Stimulated activated memory B cell treated with anti-CD40 and anti-IgM and Interleukin-4, amounts not matched to agents 10 μg/mL and 1 μg/mL and 100 μg/mL, for 72 hours (primary cell): ENCODE measurements around the gene MYO5A.

ENCODE experiments used
- ATAC-seq: fragments of 150-1000 bp; cut with Tn5 transposase; 2 replicates; pipeline ENCODE4 v1.10.0; 2021
- H3K27ac Mint-ChIP-seq: one replicate; pipeline ENCODE4 v1.8.0; 2022; ENCODE audit warnings: mild to moderate bottlenecking, mixed read lengths
- H3K27me3 Mint-ChIP-seq: one replicate; pipeline ENCODE4 v1.8.0; 2022; ENCODE audit warnings: mixed read lengths
- H3K36me3 Mint-ChIP-seq: one replicate; pipeline ENCODE4 v1.8.0; 2022; ENCODE audit warnings: mixed read lengths
- H3K4me1 Mint-ChIP-seq: one replicate; pipeline ENCODE4 v1.8.0; 2022; ENCODE audit warnings: mixed read lengths
- H3K4me3 Mint-ChIP-seq: one replicate; pipeline ENCODE4 v1.8.0; 2022; ENCODE audit warnings: mild to moderate bottlenecking, moderate library complexity, mixed read lengths
- H3K9me3 Mint-ChIP-seq: one replicate; pipeline ENCODE4 v1.8.0; 2022; ENCODE audit warnings: mixed read lengths

The MYO5A gene

GRCh38 chr15:52338891-52339290, 189.8 kb downstream of the MYO5A start:
- no peaks in the 10 kb centered on the region for H3K9me3 Mint-ChIP-seq
- no peak overlapping the region for H3K27ac Mint-ChIP-seq
- H3K27me3 Mint-ChIP-seq = no peaks in the 10 kb centered on the region
- no peaks in the 10 kb centered on the region for H3K4me1 Mint-ChIP-seq
- peaks cover 37% of the 10 kb centered on the region for H3K36me3 Mint-ChIP-seq
- H3K4me3 Mint-ChIP-seq = no peak overlapping the region
- no peak for ATAC-seq

DNA sequence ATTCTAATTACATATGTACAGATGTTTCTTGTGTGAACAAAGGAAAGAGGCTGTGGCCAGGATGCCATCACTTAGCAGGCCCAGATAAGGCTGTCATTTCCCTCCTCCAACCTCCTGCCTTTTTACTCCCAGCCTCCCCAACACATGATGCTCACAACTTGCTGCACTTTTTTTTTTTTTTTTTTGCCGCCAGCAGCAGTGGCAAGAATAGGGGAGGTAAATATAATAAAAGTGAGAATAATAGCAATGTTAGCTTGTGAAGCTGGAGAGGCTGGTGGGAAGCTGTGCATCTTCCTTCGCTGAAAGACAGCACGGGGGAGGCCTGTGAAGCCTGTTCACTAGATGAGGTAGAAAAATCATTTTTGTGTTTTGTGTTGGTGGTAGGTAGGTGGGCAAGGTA, 190.6 kb downstream of the MYO5A start:
- Mint-ChIP-seq H3K9me3 (no peaks in the 10 kb centered on the region), H3K27ac (peak overlapping the region; percentile 38), H3K4me1 (no peaks in the 10 kb centered on the region), H3K4me3 (no peak overlapping the region), H3K27me3 (no peaks in the 10 kb centered on the region), H3K36me3 (peaks cover 34% of the 10 kb centered on the region)
- ATAC-seq = no peak

GRCh38 chr15:52337198-52337853, 191.4 kb downstream of the MYO5A start:
- no peak overlapping the region for H3K4me3 Mint-ChIP-seq
- no peaks in the 10 kb centered on the region for H3K4me1 Mint-ChIP-seq
- peak overlapping the region; percentile 38 for H3K27ac Mint-ChIP-seq
- H3K9me3 Mint-ChIP-seq = no peaks in the 10 kb centered on the region
- H3K27me3 Mint-ChIP-seq = no peaks in the 10 kb centered on the region
- no peak for ATAC-seq
- H3K36me3 Mint-ChIP-seq = peaks cover 29% of the 10 kb centered on the region

DNA sequence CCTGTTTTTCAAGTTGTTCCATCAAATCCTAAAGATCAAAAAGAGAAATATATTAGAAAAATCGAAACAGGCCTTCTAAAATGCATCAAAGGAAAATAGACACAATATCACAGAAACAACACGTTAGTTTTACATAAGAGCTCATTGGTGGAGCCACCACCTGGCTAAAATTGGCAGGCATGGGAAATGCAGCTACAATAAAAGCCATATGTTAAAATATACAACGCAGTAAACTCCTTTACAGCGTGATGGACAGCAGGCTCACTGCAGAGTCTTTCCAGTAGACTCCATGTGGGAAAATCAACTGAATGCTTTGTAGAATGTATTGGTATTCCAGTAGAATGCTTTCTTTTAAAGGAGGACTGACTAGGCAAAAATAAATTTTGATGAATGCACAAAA, 192.2 kb downstream of the MYO5A start:
- no peak for ATAC-seq
- no peaks in the 10 kb centered on the region for H3K27me3 Mint-ChIP-seq
- H3K4me3 Mint-ChIP-seq = no peak overlapping the region
- peaks cover 29% of the 10 kb centered on the region for H3K36me3 Mint-ChIP-seq
- peaks cover 6% of the 10 kb centered on the region for H3K4me1 Mint-ChIP-seq
- peak overlapping the region; percentile 38 for H3K27ac Mint-ChIP-seq
- H3K9me3 Mint-ChIP-seq = no peaks in the 10 kb centered on the region

- H3K36me3 Mint-ChIP-seq = peaks cover 24% of the 10 kb centered on the region
- H3K27ac Mint-ChIP-seq = peak overlapping the region; percentile 25
- ATAC-seq = no peak
- H3K9me3 Mint-ChIP-seq = no peaks in the 10 kb centered on the region
- H3K4me3 Mint-ChIP-seq = no peak overlapping the region
- H3K27me3 Mint-ChIP-seq = no peaks in the 10 kb centered on the region
- peaks cover 11% of the 10 kb centered on the region for H3K4me1 Mint-ChIP-seq
Measured at GRCh38 chr15:52334491-52335160, 194.1 kb downstream of the MYO5A start.

DNA sequence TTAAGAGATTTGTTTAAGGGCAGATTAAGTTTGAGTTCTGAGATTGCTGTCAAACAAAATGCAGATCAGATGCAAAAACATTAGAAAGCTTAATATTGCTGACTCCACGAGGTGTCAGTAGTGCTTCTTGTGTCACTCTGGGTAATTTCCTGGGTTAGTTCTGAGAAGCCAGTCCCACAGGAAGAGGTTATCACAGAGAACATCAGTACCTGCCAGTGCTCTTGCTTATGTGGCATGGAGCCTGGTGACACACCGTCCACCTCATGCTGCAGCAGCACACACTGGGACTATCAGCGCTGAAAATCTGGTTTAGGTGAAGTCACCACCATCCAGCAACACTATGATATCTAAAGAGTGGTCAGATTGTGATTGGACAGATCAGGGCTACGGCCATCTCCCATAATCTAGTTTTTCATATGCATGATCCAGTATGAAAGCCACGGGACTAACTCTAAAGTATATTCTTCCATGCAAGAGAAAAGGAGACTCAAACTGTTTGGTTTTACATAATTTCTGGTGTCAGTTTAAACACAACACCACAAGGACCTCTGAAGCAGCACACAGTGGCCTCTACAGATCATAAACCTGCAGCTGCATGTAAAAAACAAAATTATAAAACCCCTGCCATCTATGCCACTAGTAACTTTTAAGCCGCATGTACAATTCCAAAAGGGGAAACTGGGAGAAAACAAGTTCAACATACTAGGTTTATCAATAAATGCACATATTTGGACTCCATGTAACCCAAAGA, 197.0 kb downstream of the MYO5A start:
- no peaks in the 10 kb centered on the region for H3K9me3 Mint-ChIP-seq
- peaks cover 39% of the 10 kb centered on the region for H3K36me3 Mint-ChIP-seq
- peak; percentile 94 for ATAC-seq
- H3K4me3 Mint-ChIP-seq = peak overlapping the region; percentile 26
- no peaks in the 10 kb centered on the region for H3K27me3 Mint-ChIP-seq
- peaks cover 11% of the 10 kb centered on the region for H3K4me1 Mint-ChIP-seq
- peak overlapping the region; percentile 76 for H3K27ac Mint-ChIP-seq

DNA sequence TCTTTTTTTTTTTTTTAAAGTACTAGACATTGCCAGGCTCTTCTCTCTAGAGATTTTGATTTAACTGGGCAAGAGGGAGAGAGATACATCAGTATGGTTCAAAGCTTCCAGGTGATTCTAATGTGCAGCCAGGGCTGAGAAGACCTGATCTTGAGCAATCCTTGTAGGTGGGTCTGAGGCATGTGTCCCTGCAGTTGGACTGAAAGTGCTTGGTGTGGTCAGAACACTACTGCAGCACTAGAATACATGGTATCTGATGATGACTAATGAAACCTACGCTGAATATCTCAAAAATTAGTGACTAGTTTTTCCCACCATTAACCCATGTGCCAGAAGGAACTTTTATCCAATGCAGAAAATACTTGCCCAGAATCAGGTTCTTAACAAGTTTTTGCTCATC, 198.7 kb downstream of the MYO5A start:
- H3K36me3 Mint-ChIP-seq = peaks cover 46% of the 10 kb centered on the region
- ATAC-seq = no peak
- no peak overlapping the region for H3K27ac Mint-ChIP-seq
- H3K4me1 Mint-ChIP-seq = peaks cover 11% of the 10 kb centered on the region
- H3K4me3 Mint-ChIP-seq = no peak overlapping the region
- no peaks in the 10 kb centered on the region for H3K27me3 Mint-ChIP-seq
- no peaks in the 10 kb centered on the region for H3K9me3 Mint-ChIP-seq

GRCh38 chr15:52329150-52329549, 199.5 kb downstream of the MYO5A start:
- peaks cover 11% of the 10 kb centered on the region for H3K4me1 Mint-ChIP-seq
- H3K9me3 Mint-ChIP-seq = no peaks in the 10 kb centered on the region
- no peaks in the 10 kb centered on the region for H3K27me3 Mint-ChIP-seq
- peaks cover 44% of the 10 kb centered on the region for H3K36me3 Mint-ChIP-seq
- H3K4me3 Mint-ChIP-seq = no peak overlapping the region
- no peak overlapping the region for H3K27ac Mint-ChIP-seq
- ATAC-seq = no peak

GRCh38 chr15:52328680-52329079, 200.0 kb downstream of the MYO5A start:
- ATAC-seq = no peak
- Mint-ChIP-seq H3K27me3 (no peaks in the 10 kb centered on the region), H3K36me3 (peaks cover 44% of the 10 kb centered on the region), H3K4me3 (no peak overlapping the region), H3K4me1 (peaks cover 11% of the 10 kb centered on the region), H3K27ac (no peak overlapping the region), H3K9me3 (no peaks in the 10 kb centered on the region)

DNA sequence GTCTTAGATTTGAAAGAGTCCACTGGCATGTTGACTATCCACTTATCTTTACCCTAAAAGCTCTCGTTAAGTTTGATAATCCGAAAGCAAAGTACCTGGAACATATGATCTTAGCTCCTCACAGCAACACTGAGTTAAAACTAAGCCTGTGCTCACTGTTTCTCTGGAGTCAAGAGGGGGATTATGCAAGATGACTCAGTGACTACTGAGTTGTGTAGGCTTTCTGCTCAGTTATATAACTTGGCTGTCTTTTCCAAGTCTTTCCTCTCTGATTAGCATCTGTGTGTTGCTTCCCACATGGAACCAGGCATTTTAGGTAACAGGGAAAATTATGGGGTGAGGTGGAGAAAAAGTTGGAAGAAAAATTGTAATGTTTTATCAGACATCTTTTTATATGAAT, 201.9 kb downstream of the MYO5A start:
- H3K4me3 Mint-ChIP-seq = no peak overlapping the region
- H3K27me3 Mint-ChIP-seq = no peaks in the 10 kb centered on the region
- H3K27ac Mint-ChIP-seq = no peak overlapping the region
- peaks cover 8% of the 10 kb centered on the region for H3K4me1 Mint-ChIP-seq
- no peaks in the 10 kb centered on the region for H3K9me3 Mint-ChIP-seq
- H3K36me3 Mint-ChIP-seq = peaks cover 53% of the 10 kb centered on the region
- ATAC-seq = no peak

- Mint-ChIP-seq H3K36me3 (peaks cover 67% of the 10 kb centered on the region), H3K4me1 (no peaks in the 10 kb centered on the region), H3K27ac (no peak overlapping the region), H3K9me3 (no peaks in the 10 kb centered on the region), H3K4me3 (no peak overlapping the region), H3K27me3 (no peaks in the 10 kb centered on the region)
- ATAC-seq = no peak
Measured at GRCh38 chr15:52324109-52324508, 204.6 kb downstream of the MYO5A start.

GRCh38 chr15:52318729-52319500, 209.8 kb downstream of the MYO5A start:
- Mint-ChIP-seq H3K27me3 (no peaks in the 10 kb centered on the region), H3K9me3 (no peaks in the 10 kb centered on the region), H3K27ac (no peak overlapping the region), H3K4me3 (no peak overlapping the region), H3K36me3 (peaks cover 57% of the 10 kb centered on the region), H3K4me1 (no peaks in the 10 kb centered on the region)
- ATAC-seq = no peak

GRCh38 chr15:52317688-52318087, 211.0 kb downstream of the MYO5A start:
- no peak overlapping the region for H3K27ac Mint-ChIP-seq
- H3K4me1 Mint-ChIP-seq = no peaks in the 10 kb centered on the region
- no peaks in the 10 kb centered on the region for H3K27me3 Mint-ChIP-seq
- H3K4me3 Mint-ChIP-seq = no peak overlapping the region
- no peak for ATAC-seq
- H3K36me3 Mint-ChIP-seq = peaks cover 64% of the 10 kb centered on the region
- no peaks in the 10 kb centered on the region for H3K9me3 Mint-ChIP-seq

DNA sequence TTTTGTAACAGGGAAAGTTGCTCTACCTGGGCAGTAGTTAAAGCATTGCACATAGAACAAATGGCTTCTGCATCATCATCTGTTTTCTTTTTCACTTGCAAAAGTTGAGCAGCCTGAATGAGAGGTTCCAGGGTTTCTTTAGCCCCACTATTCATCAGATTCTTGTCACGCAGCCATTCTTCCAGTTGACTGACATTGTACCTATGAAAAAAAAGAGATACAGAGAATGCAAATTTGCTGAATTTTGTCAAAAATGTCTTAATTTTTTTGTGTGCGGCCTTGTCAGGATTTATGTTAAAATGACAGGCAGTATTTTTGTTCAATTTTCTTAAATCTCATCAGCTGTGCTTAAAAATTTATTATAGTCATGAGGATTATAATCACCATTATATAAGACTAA, 211.7 kb downstream of the MYO5A start:
- Mint-ChIP-seq H3K4me3 (no peak overlapping the region), H3K4me1 (no peaks in the 10 kb centered on the region), H3K27me3 (no peaks in the 10 kb centered on the region), H3K36me3 (peaks cover 62% of the 10 kb centered on the region), H3K9me3 (no peaks in the 10 kb centered on the region), H3K27ac (no peak overlapping the region)
- no peak for ATAC-seq

- H3K9me3 Mint-ChIP-seq = no peaks in the 10 kb centered on the region
- ATAC-seq = peak; percentile 89
- H3K27me3 Mint-ChIP-seq = no peaks in the 10 kb centered on the region
- peak overlapping the region; percentile 68 for H3K4me3 Mint-ChIP-seq
- peaks cover 23% of the 10 kb centered on the region for H3K4me1 Mint-ChIP-seq
- H3K27ac Mint-ChIP-seq = peak overlapping the region; percentile 88
- peaks cover 35% of the 10 kb centered on the region for H3K36me3 Mint-ChIP-seq
Measured at GRCh38 chr15:52309154-52309548, 219.5 kb downstream of the MYO5A start.
